ENCODE measurements around the gene PITX3.
"Not testable (repeated sequence)": the region's sequence is repeated elsewhere in the genome, so short reads cannot be mapped to it uniquely, and the experiment has no call there.

The PITX3 gene

DNA sequence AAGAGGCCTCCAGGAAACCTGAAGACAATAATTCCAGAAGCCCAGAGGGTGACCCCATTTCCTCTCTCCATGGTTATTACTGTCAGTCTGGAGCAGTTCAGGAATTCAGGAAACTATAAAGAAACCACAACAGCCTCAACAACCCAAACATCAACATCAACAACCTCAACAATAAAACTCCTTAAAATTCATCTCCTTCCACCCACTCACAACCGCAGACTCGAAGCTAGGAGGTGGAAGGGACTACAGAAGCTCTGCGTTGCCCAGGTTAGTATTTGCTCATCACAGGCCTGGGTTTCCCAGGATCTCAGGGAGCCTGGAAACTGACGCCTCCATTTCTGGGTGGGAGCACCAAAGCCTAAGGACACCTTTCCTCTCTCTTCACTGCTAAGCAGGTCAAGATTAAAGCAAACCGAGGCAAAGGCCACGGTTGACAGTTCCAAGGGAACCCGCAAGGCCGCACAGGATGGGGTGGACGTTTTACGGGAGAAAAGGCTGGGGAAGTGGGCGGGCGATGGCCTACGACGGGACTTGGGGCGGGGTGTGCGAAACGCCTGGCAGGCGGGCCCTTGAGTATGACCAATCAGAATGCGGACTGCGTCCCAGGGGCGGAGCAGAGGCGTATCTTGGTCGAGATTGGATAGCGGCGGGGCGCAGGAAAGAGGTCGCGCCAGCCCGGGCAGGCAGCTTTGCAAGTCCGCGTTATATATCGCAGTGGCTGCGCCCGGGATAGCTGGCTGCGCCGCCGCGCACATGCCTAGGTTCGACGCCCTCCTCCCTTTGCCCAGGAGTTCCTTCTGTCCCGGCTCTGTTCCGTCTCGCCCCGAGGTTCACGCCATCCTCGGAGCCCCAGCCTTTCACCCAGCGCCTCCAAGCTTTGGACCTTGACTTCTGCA is 15.4 kb downstream of the PITX3 start, which contains the start of gene ELOVL3:
TSS of gene ELOVL3 (plus strand) at position 654 of the 896 bp plus-strand sequence. CDS start 250 bp downstream, outside the sequence.
- peak; percentile 87 for DNase-seq

DNA sequence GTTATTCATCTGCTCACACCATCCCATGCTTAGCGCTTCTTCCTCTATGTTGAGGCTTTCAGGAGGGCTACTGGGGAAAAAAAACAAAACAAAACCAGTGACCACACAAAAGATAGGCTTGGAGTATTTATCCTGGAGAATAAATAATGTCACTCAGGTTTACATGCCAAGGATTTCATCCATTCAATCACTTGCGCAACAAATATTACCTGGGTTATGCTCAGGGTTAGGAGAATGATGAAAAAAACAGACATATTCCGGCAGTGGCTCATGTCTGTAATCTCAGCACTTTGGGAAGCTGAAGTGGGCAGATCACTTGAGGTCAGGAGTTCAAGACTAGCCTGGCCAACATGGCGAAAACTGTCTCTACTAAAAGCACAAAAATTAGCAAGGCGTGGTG is 18.5 kb downstream of the PITX3 start:
- no peak for DNase-seq

DNA sequence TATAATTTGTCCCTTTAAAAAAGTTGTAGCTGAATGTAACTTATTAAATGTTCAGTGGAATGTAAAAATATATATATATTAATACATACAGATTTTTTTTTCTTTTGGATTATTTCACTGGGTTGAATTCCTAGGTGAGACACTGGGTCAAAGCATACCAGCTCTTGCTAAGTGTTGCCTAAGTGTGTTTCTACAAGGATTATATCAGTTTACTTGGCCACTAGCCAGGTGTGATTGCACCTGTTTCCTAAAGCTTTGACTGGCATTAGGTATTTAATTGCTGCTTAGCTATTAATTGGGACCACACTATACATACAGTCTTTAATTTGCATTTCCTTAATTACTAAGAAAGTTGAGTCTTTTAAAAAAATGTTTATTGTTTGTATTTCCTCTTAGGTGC is 20.7 kb downstream of the PITX3 start:
- no peak for DNase-seq

DNA sequence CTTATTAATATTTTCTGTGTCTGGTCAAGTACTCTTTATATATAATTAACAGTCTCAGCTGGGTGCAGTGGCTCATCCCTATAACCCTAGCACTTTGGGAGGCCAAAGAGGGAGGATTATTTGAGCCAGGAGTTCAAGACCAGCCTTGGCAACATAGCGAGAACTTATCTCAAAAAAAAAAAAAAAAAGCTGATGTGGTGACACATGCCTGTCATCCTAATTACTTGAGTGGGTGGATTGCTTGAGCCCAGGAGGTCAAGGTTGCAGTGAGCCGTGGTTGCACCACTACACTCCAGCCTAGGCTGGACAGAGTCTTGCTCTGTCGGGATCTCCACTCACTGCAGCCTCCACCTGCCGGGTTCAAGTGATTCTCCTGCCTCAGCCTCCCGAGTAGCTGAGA is 21.9 kb downstream of the PITX3 start:
- no peak for DNase-seq

DNA sequence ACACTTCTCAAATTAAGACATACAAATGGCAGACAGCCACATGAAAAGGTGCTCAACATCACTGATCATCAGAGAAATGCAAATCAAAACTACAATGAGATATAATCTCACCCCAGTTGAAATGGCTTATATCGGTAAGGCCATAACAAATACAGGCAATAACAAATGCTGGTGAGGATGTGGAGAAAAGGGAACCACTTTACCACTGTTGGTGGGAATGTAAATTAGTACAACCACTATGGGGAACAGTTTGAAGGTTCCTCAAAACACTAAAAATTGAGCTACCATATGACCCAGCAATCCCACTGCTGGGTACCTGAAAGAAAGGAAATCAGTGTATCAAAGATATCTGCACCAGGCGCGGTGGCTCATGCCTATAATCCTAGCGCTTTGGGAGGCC is 27.7 kb downstream of the PITX3 start:
- DNase-seq, result not testable (repeated sequence)

DNA sequence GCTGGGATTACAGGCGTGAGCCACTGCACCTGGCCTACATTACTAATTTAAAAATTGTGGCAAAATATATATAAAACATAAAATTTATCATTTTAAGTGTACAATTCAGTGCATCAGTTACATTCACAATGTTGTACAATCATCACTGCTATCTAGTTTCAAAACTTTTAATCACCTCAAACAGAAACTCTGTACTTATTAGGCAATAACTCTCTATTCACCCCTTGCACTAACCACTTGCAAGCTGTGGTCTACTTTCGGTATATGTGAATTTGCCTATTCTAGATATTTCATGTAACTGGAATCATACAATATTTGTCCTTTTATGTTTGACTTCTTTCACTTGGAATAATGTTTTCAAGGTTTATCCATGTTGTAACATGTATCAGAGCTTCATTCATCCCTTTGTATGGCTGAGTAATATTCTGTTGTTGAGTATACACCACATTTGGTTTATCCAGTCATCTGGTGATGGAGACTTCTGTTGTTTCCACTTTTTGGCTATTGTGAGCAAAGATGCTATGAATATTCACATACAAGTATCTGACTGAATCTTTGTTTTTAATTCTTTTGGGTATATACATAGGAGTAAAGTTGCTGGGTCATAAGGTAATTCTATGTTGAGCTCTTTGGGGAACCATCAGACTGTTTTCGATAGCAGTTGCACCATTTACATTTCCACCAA is 29.6 kb downstream of the PITX3 start:
- peak; percentile 9 for DNase-seq

DNA sequence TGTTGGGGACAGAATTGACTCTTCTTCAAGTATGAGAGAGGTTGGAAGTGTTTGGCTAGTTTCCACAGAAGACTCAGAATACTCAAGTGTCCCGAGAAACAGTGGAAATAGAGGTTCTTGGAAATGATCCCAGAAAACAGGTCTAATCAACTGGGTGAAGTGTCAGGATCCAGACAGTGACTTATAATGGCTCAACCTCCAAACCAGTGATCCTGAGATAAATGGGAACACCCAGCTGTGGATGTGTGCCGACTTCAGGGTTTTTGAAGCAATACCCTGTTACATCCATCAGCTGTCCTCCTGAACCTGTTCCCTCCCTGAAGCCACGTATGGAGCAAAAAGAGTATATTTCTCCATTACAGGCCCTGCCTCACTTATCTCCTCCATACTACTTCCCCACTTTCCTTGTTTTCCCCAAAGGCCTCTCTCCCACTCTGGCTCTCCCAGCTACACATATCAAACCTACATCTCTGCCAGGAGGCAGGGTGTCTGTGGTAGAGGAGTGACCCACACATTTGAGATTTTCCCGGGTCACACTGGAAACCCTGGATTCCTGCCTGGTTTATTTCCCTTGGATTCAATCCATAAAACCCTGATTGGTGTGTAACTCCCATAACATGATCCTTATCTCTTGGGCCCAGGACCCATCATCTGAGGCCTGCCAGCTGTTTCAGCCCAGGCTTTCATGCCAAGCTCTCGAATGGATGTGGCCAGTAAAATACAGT is 32.8 kb downstream of the PITX3 start:
- DNase-seq, result no peak

DNA sequence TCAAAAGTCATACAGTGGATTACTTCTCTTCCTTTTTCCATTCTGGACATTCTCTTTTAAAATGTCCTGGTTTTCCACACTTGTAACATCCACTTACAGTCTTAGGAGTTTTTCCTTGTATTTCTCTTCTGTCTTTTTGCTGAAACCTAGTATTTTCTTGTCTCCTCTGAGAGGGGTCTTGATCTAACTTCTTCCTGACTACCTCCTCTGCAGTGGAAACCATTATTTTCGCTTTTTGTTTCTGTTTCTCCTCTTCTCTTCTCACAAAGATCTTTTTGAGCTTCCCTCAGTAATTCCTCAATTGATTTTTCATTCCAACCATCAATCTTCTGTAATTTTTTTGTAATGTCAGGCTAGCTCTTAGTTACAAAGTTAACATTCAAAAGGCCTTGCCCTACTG is 38.9 kb downstream of the PITX3 start:
- DNase-seq, result no peak

DNA sequence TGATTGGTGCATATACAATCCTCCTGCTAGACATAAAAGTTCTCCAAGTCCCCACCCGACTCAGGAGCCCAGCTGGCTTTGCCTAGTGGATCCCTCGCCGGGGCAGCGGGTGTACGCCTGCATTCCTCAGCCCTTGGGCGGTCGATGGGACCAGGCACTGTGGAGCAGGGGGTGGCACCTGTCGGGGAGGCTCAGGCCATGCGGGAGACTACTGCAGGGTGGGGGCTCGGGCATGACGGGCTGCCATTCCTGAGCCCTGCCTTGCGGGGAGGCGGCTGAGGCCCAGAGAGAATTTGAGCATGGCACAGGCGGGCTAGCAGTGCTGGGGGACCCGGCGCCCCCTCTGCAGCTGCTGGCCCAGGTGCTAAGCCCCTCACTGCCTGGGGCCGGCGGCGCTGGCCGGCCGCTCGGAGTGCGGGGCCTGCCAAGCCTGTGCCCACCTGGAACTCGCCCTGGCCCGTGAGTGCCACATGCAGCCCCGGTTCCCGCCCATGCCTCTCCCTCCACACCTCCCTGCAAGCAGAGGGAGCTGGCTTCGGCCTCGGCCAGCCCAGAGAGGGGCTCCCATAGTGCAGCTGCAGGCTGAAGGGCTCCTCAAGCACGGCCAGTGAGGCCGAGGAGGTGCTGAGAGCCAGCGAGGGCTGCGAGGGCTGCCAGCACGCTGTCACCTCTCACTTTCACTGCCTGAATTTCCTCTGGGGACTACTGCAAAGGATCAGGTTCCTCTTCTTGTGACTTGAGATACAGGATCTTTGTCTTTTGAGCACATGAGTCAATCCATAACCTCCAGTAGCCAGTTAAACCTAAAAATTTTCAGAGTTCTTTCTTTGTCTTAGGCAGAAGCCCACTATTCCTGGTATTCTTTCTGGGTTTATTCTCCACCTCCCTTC is 40.3 kb downstream of the PITX3 start:
- DNase-seq, result no peak

DNA sequence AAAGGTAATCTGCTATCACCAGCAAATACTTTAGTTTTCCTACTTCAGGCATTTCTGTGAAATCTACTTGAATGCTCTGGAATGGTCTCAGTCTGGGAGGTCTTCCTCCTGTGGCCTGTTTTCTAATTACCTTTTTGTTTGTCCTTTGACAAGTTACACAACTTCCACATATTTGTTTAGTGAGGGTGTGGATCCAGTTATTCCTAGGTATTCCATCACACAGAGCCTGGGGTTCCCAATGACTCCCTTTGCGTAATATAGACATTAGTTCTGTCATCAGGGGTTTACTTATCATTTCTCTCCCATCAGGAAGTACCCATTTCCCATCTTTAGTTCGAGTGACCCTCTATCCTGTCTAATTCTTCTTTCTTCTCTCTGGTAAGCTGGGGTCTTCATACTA is 43.3 kb downstream of the PITX3 start:
- DNase-seq, result no peak

DNA sequence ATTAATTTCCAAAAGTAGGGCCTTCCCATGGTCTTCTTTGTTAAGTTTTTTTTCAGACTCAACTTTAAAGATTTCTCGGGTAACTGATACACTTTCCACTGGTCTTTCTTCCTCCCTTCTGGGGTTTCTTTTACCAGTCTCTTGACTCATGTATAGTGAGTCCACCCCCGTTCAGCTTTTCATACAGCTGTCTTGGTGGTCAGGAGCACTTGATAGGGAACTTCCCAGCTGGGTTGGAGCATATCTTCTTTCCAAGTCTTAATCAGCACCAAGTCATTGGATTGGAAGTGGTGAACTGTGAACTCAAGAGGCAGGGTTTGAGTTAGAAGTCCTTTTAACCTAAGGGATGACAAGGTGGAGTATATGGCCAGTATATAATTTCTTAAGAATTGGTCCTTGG is 44.4 kb downstream of the PITX3 start:
- DNase-seq, result peak; percentile 5

DNA sequence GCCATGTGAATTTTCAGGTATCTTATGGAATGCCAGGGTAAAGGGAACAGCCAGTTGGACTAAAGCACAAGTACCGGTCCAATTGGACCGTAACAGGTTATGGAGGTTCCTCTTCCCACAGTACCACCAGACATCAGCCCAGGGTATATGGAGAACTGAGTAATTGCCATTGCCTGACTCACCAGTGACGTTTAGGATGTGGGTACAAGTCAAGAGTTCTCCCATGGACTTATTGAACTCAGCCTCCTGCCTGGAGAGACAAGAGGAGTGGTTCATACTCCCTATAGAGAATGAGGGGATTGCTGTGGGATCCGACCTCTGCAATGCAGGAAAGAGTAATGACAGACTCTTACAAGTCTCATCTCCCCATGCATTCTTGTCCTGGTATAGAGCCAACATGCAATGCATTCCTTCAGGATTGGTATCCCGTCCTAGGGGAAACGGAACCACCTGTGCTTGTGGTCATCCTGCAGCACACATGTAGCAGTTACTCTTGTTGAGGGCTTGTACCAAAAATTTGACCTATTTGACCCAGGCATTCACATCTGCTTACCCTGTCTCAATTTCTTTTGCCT is 45.9 kb downstream of the PITX3 start:
- DNase-seq, result no peak

DNA sequence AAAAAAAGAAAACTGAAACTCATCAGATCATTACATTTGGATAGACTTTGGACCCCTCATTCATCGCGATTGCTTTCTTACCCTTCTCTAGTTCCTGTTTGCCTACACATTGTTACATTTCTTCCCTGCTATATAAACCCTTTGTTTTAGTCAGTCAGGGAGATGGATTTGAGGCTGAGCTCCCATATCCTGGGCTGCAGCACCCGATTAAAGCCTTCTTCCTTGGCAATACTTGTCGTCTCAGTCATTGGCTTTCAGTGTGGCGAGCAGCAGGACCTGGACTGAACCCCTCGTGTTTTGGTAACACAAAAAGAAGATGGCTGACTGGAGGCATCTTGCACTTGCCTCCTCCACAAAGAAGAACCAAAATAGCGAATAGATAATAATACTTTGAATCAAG is 49.4 kb downstream of the PITX3 start:
- DNase-seq, result no peak

DNA sequence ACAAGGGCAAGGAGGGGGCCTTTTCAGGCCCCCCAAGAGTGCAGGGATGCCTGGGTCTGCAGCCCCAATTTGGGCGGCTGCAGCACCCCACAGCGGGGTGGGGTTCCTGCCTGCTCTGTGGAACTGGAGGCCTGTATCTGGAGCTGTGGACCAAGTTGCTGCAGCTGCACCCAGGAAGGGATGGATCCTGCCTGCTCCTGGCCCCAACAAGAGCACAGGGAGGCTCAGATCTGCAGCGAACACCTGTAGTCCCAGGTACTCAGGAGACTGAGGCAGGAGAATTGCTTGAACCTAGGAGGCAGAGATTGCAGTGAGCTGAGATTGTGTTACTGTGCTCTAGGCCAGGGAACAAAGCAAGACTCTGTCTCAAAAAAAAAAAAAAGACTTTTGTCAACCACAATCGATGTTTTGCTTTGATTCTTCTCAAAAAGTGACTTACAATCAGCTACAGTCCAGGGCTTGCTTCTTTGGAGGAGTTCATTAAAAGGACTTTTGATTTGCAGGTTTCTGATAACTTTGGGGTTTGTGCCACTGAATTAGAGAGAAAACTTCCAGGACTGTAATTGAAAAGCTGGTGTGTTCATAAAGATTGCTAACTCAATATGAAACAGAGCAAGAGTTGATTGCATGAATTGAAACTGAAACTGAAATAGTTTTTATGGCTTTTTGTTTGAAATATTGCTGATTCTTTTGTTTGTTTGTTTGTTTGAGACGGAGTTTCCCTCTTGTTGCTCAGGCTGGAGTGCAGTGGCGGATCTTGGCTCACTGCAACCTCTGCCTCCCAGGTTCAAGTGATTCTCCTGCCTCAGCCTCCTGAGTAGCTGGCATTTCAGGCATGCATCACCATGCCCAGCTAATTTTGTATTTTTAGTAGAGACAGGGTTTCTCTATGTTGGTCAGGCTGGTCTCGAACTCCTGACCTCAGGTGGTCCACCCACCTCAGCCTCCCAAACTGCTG is 52.1 kb downstream of the PITX3 start:
- DNase-seq, result peak; percentile 76

DNA sequence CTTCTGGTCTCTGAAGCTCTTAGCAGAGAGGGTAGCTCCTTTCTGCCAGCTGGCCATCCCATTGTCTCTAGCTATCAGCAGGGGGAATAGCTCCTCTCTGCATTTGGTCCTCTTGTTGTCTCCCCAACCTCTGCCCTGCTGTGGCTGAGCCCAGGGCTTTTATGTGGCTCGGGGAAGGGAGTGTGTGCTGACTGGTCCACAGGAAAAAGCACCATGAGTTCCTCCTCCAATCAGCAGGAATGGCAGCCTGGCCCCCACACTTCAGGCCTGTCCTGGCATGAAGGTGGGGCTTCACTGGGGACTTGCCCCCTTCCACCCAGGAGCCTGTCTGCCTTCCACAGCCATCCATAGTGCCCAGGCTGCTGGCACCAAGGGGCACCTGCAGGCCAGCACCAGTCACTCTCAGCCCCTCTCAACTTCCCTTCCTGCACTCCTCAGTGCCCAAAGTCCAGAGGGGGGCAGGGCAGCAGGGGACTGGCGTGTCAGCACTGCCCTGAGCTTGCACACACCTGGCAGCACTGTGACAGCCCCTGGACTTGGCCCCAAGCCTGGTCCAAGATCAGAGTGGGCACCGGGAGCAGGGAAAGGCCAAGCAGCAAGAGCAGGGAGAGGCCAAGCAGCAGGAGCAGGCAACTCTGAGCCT is 52.9 kb downstream of the PITX3 start:
- no peak for DNase-seq

DNA sequence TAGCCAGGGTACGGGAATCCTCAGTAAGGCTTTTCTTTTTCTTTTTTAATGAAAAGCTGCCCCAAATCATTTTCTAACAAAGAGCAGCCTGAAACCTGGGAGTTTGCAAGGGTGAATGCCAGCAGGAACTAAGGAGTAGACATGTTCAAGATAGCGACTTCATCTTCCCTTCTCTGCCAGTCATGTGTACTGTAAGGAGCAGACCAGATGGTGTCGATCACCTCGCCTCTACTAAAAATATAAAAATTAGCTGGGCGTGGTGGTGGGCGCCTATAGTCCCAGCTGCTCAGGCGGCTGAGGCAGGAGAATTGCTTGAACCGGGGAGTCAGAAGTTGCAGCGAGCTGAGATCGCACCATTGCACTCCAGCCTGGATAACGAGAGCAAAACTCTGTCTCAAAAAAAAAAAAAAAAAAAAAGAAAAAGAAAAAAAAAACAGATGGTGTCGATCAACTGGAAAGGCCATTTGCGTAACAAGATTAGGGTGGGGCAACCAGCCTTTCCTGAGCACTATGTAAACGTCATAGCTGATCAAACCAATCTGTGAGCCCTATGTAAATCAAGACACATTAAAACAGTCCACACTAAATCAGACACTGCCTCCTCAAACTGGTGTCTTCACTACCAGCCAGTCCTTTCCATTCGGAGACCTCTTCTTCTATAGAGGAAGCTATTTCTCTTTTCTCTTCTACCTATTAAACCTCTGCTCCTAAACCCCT is 55.3 kb downstream of the PITX3 start:
- DNase-seq, result no peak

DNA sequence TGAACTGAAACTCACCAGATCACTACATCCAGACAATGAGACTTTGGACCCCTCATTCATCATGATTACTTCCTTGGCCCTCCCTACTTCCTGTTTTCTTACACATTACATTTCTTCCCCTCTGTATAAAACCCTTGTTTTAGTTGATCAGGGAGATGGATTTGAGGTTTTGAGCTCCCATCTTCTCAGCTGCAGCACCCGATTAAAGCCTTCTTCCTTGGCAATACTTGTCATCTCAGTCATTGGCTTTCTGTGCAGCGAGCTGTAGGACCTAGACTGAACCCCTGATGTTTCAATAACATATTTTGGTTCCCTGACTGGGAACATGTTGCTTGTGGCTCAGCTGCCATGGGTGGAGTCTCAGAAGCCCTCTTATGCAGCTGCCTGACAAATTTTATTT is 56.0 kb downstream of the PITX3 start:
- DNase-seq, result no peak

DNA sequence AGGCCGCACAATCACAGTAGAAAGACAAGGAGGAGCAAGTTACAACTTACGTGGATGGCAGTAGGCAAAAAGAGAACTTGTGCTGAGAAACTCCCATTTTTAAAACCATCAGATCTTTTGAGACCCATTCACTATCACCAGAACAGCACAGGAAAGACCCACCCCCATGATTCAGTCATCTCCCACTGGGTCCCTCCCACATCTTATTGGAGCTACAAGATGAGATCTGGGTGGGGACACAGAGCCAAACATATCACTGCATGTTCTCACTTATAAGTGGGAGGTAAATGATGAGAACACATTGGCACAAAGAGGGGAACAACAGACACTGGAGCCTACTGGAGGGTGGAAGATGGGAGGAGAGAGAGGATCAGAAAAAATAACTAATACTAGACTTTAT is 56.7 kb downstream of the PITX3 start:
- no peak for DNase-seq

Measured in activated CD4-positive, alpha-beta T cell treated with anti-CD3 and anti-CD28 coated beads, Interleukin-2, amount 50 U/mL, for 16 hours (primary cell).